Activated CD4-positive, CD25-positive, alpha-beta regulatory T cell (primary cell): ENCODE results near the gene RB1.
A peak's percentile ranks its signal among the peaks of the same experiment; 100 is the strongest.

Experiments
- DNase-seq, 4 experiments: peaks; one replicate each; lab custom pipeline; 2025; lab: John Stamatoyannopoulos, UW

Gene RB1

DNA sequence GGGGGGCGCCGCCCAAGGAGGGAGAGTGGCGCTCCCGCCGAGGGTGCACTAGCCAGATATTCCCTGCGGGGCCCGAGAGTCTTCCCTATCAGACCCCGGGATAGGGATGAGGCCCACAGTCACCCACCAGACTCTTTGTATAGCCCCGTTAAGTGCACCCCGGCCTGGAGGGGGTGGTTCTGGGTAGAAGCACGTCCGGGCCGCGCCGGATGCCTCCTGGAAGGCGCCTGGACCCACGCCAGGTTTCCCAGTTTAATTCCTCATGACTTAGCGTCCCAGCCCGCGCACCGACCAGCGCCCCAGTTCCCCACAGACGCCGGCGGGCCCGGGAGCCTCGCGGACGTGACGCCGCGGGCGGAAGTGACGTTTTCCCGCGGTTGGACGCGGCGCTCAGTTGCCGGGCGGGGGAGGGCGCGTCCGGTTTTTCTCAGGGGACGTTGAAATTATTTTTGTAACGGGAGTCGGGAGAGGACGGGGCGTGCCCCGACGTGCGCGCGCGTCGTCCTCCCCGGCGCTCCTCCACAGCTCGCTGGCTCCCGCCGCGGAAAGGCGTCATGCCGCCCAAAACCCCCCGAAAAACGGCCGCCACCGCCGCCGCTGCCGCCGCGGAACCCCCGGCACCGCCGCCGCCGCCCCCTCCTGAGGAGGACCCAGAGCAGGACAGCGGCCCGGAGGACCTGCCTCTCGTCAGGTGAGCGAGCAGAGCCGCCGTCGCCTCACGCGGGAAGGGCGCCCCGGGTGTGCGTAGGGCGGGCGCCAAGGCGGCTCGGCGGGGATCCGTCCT, at the start of gene RB1:
TSS of gene RB1 (plus strand) at position 393 of the 784 bp plus-strand sequence. CDS start at position 555, 162 bp downstream.
- peak; percentile 63 to 86 (median 76) for DNase-seq

- no peak for DNase-seq
Observed at GRCh38 chr13:48253849-48254248, 49.7 kb upstream of the RB1 start.

GRCh38 chr13:48255090-48255489, 48.5 kb upstream of the RB1 start:
- DNase-seq: no peak

- DNase-seq: no peak
Observed at GRCh38 chr13:48255954-48256353, 47.6 kb upstream of the RB1 start.

- DNase-seq: no peak
Observed at GRCh38 chr13:48258002-48258401, 45.5 kb upstream of the RB1 start.

DNA sequence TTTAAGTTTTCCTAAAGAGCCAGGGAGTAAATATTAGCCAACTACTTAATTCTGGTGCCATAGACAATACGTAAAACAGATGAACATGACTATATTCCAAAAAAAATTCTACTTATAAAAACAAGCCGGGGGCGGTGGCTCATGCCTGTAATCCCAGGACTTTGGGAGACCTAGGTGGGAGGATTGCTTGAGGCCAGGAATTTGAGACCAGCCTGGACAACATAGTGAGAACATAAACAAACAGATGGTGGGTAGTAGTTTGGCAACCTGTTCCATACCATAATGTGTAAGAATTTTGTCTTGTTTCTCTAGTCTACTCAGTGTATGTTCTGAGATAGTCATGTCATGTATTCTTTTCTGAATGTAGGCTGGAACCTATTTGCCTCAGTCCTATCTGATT, 45.1 kb upstream of the RB1 start:
- DNase-seq: no peak

GRCh38 chr13:48260970-48261369, 42.6 kb upstream of the RB1 start:
- DNase-seq: no peak

GRCh38 chr13:48263196-48263595, 40.4 kb upstream of the RB1 start:
- DNase-seq: no peak

GRCh38 chr13:48264058-48264457, 39.5 kb upstream of the RB1 start:
- no peak for DNase-seq

- DNase-seq: no peak
Observed at GRCh38 chr13:48265217-48265815, 38.2 kb upstream of the RB1 start.

GRCh38 chr13:48266150-48266549, 37.4 kb upstream of the RB1 start:
- DNase-seq: no peak

- DNase-seq: no peak
Observed at GRCh38 chr13:48266701-48267639, 36.6 kb upstream of the RB1 start.

GRCh38 chr13:48268019-48268418, 35.5 kb upstream of the RB1 start:
- DNase-seq: no peak

DNA sequence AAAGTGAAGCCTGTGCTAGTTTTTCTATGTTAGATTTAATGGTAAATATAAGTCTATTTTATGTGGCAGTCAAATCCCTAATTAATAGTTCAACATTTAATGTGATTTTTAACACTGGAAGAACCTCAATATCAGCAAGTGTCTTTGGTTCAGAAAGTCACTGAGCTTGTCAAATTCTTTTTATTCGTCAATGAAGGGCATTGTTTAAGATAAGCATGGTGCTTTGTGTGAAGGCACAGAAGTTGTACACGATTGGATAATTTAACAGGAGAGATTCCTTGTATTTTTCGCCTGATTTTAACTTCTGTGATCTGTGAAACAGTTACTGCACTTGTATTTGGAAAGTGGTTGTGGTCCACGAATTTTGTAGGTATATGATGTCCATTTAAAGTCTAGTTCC, 30.2 kb upstream of the RB1 start:
- DNase-seq: no peak

DNA sequence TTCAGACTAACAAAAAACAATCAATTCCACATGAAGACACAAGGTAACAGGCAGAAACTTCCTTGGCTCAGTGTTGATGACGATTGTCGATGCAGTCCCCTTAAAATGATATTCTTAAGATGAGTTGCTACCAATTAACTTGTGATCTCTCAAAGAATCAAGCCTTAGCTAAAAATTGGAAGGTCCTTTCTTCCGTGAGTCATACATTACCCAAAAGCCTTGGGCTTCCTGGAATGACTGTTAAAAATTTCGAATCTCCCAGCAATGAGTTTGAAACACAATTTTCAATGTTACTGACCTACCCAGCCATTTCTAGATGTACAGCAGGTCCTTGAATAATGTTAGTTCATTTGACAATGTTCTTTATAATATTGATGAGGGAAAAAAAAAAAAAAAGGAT, 28.0 kb upstream of the RB1 start:
- DNase-seq: no peak

DNA sequence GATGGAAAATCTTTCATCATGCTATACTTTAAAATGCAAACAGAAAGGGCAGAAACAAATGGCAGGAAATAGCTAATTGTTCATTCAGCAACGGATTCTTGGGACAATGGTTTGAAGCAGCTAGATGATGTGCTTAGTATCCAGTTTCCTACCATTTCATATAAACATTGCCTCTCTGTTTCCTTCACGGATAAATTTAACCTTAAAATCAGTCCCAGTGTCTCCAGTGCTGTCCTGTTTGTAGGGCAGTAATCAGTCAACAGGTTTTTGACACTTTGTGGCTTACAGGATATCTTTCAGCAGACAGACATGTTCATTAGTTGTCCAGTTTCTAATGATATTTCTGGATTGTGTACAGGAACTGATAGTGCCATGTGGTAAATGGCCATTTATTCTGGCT, 24.7 kb upstream of the RB1 start:
- DNase-seq: no peak

- no peak for DNase-seq
Observed at GRCh38 chr13:48281556-48281955, 22.0 kb upstream of the RB1 start.

GRCh38 chr13:48291730-48292129, 11.8 kb upstream of the RB1 start:
- DNase-seq: no peak

DNA sequence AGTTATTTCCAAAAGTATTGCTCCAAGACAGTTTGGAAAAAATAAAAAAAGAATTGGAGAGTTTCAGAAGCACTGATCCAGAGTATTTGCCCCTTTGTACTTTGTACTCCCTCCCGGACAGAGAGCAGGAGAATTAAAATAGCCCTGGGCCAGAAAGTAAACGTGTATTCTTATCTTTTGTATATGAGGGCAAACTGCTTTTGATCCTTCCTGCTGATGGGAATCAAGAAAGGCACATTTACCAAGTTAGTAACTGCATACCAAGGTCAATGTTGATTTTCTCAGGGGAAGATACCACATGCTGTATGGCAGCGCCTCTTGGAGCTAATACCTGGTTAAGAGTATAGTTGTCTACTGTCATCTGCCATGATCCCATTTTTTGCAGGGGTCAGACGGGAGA, 10.9 kb upstream of the RB1 start:
- no peak for DNase-seq

DNA sequence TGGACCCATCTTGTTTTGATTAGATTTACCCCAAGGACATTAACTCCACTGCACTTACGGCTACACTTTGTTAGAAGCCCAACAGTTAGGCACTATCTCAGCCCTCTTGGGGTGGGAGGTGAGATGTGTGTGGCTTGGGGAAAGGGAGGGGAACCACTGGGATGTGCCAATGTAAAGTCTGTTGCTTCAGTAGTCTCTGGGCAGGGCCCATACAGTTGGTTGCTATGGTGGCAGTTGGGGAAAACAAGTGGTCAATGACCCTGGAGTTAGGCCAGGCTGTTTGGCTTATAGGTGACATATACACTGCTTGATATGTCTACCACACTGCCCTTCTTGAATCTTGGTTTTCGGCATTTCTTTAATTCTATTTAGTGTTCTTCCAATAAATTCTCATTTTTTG, 8.9 kb upstream of the RB1 start:
- DNase-seq: no peak

- DNase-seq: no peak
Observed at GRCh38 chr13:48295271-48295670, 8.3 kb upstream of the RB1 start.

DNA sequence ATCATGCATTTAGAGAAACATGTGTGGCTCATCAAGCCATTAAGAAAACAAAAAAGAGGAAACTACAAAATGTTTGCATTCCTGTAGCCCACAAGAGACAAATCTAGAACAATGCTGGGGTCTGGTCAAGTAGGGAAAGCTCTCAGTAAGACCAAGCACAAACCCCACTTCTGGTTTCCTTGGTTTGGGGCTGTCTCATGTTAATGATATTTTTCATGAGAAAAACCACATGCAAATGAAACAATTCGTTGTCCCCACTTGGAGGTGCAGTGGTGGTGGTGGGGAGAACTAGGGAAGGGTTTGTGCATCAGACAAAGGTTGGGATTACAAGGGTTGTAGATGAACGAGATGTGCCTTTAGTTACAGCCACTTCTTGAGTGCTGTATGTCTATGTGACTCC, 7.0 kb upstream of the RB1 start:
- no peak for DNase-seq
